ENCODE data around the gene TNNI2. TPM values are rescaled to one million over a fixed set of nuclear protein-coding genes. Genes with fewer than 3 reads are reported as not detected.

TNNI2 gene
- total RNA-seq, 1 donor from 2014 or later, result 0.27 TPM

- Mint-ChIP-seq H3K27me3 (ENCODE audit: low read depth) (no peaks in the 10 kb centered on the region), H3K4me1 (ENCODE audit: low read depth) (peaks cover 18% of the 10 kb centered on the region), H3K36me3 (ENCODE audit: low read depth) (peaks cover 22% of the 10 kb centered on the region), H3K4me3 (ENCODE audit: low read depth) (no peak overlapping the region), H3K27ac (no peak overlapping the region), H3K9me3 (no peaks in the 10 kb centered on the region)
- intact Hi-C loops (cut with micrococcal nuclease), result no loop called here
- DNase-seq (ENCODE audit: low spot score), result no peak
These were observed 27.4 kb downstream of the TNNI2 start for GRCh38 chr11:1866226-1866625.

GRCh38 chr11:1866776-1867175 lies 28.0 kb downstream of the TNNI2 start:
- Mint-ChIP-seq H3K27me3 (ENCODE audit: low read depth) (no peaks in the 10 kb centered on the region), H3K9me3 (no peaks in the 10 kb centered on the region), H3K4me1 (ENCODE audit: low read depth) (peaks cover 19% of the 10 kb centered on the region), H3K4me3 (ENCODE audit: low read depth) (no peak overlapping the region), H3K36me3 (ENCODE audit: low read depth) (peaks cover 22% of the 10 kb centered on the region), H3K27ac (no peak overlapping the region)
- intact Hi-C loops (cut with micrococcal nuclease), result no loop called here
- DNase-seq (ENCODE audit: low spot score), result no peak

- Mint-ChIP-seq H3K27me3 (ENCODE audit: low read depth) (no peaks in the 10 kb centered on the region), H3K4me1 (ENCODE audit: low read depth) (peaks cover 21% of the 10 kb centered on the region), H3K4me3 (ENCODE audit: low read depth) (no peak overlapping the region), H3K36me3 (ENCODE audit: low read depth) (peaks cover 22% of the 10 kb centered on the region), H3K9me3 (no peaks in the 10 kb centered on the region), H3K27ac (no peak overlapping the region)
- no peak for DNase-seq (ENCODE audit: low spot score)
- intact Hi-C loops (cut with micrococcal nuclease), result no loop called here
These were observed 28.6 kb downstream of the TNNI2 start for GRCh38 chr11:1867381-1867780.

- Mint-ChIP-seq H3K4me1 (ENCODE audit: low read depth) (peaks cover 21% of the 10 kb centered on the region), H3K4me3 (ENCODE audit: low read depth) (no peak overlapping the region)
- intact Hi-C loops (cut with micrococcal nuclease), result no loop called here
These were observed 29.4 kb downstream of the TNNI2 start for GRCh38 chr11:1868056-1868635.

GRCh38 chr11:1868636-1869291 lies 30.0 kb downstream of the TNNI2 start:
- H3K27me3 Mint-ChIP-seq (ENCODE audit: low read depth), result no peaks in the 10 kb centered on the region
- intact Hi-C loops (cut with micrococcal nuclease), result no loop called here
- H3K36me3 Mint-ChIP-seq (ENCODE audit: low read depth), result peaks cover 22% of the 10 kb centered on the region
- peaks cover 21% of the 10 kb centered on the region for H3K4me1 Mint-ChIP-seq (ENCODE audit: low read depth)
- no peak for DNase-seq (ENCODE audit: low spot score)
- H3K27ac Mint-ChIP-seq, result no peak overlapping the region
- H3K9me3 Mint-ChIP-seq, result no peaks in the 10 kb centered on the region
- no peak overlapping the region for H3K4me3 Mint-ChIP-seq (ENCODE audit: low read depth)

More at GRCh38 chr11:1868056-1868635, 29.4 kb downstream of the TNNI2 start:
- Mint-ChIP-seq H3K27ac (no peak overlapping the region), H3K36me3 (ENCODE audit: low read depth) (peaks cover 22% of the 10 kb centered on the region), H3K27me3 (ENCODE audit: low read depth) (no peaks in the 10 kb centered on the region), H3K9me3 (no peaks in the 10 kb centered on the region)
- DNase-seq (ENCODE audit: low spot score), result no peak

GRCh38 chr11:1869427-1870325 lies 30.9 kb downstream of the TNNI2 start:
- peaks cover 21% of the 10 kb centered on the region for H3K4me1 Mint-ChIP-seq (ENCODE audit: low read depth)

GRCh38 chr11:1870326-1870696 lies 31.5 kb downstream of the TNNI2 start:
- H3K27ac Mint-ChIP-seq, result peak overlapping the region; percentile 58

More at GRCh38 chr11:1869427-1870325, 30.9 kb downstream of the TNNI2 start:
- intact Hi-C loops (cut with micrococcal nuclease), result loop anchor here (2.0 kb wide), 1 partner anchor 17 kb away; the partner anchor contains the start of gene LSP1
- Mint-ChIP-seq H3K27me3 (ENCODE audit: low read depth) (no peaks in the 10 kb centered on the region), H3K4me3 (ENCODE audit: low read depth) (no peak overlapping the region), H3K9me3 (no peaks in the 10 kb centered on the region), H3K36me3 (ENCODE audit: low read depth) (peaks cover 22% of the 10 kb centered on the region), H3K27ac (no peak overlapping the region)
- DNase-seq (ENCODE audit: low spot score), result no peak

GRCh38 chr11:1870721-1871466 lies 32.1 kb downstream of the TNNI2 start:
- Mint-ChIP-seq H3K27me3 (ENCODE audit: low read depth) (no peaks in the 10 kb centered on the region), H3K4me3 (ENCODE audit: low read depth) (no peak overlapping the region), H3K27ac (peak overlapping the region; percentile 58), H3K4me1 (ENCODE audit: low read depth) (peaks cover 21% of the 10 kb centered on the region), H3K9me3 (no peaks in the 10 kb centered on the region), H3K36me3 (ENCODE audit: low read depth) (peaks cover 18% of the 10 kb centered on the region)
- DNase-seq (ENCODE audit: low spot score), result no peak
- intact Hi-C loops (cut with micrococcal nuclease), result loop anchor here (2.0 kb wide), 1 partner anchor 18 kb away; the partner anchor contains the start of gene LSP1

More at GRCh38 chr11:1870326-1870696, 31.5 kb downstream of the TNNI2 start:
- DNase-seq (ENCODE audit: low spot score), result no peak
- H3K27me3 Mint-ChIP-seq (ENCODE audit: low read depth), result no peaks in the 10 kb centered on the region
- peaks cover 23% of the 10 kb centered on the region for H3K36me3 Mint-ChIP-seq (ENCODE audit: low read depth)
- intact Hi-C loops (cut with micrococcal nuclease), result loop anchor here (2.0 kb wide), 1 partner anchor 18 kb away; the partner anchor contains the start of gene LSP1
- H3K4me1 Mint-ChIP-seq (ENCODE audit: low read depth), result peaks cover 22% of the 10 kb centered on the region
- no peaks in the 10 kb centered on the region for H3K9me3 Mint-ChIP-seq
- no peak overlapping the region for H3K4me3 Mint-ChIP-seq (ENCODE audit: low read depth)

- Mint-ChIP-seq H3K27me3 (ENCODE audit: low read depth) (no peaks in the 10 kb centered on the region), H3K9me3 (no peaks in the 10 kb centered on the region), H3K27ac (no peak overlapping the region), H3K36me3 (ENCODE audit: low read depth) (peaks cover 15% of the 10 kb centered on the region), H3K4me3 (ENCODE audit: low read depth) (no peak overlapping the region), H3K4me1 (ENCODE audit: low read depth) (peaks cover 21% of the 10 kb centered on the region)
- DNase-seq (ENCODE audit: low spot score), result no peak
- intact Hi-C loops (cut with micrococcal nuclease), result loop anchor here (2.0 kb wide), 1 partner anchor 19 kb away; the partner anchor contains the start of gene LSP1
These were observed 32.8 kb downstream of the TNNI2 start for GRCh38 chr11:1871531-1871930.

GRCh38 chr11:1872267-1872985 lies 33.6 kb downstream of the TNNI2 start:
- H3K4me1 Mint-ChIP-seq (ENCODE audit: low read depth), result peaks cover 21% of the 10 kb centered on the region
- H3K9me3 Mint-ChIP-seq, result no peaks in the 10 kb centered on the region
- no peak overlapping the region for H3K4me3 Mint-ChIP-seq (ENCODE audit: low read depth)
- DNase-seq (ENCODE audit: low spot score), result no peak
- H3K36me3 Mint-ChIP-seq (ENCODE audit: low read depth), result peaks cover 15% of the 10 kb centered on the region
- H3K27me3 Mint-ChIP-seq (ENCODE audit: low read depth), result no peaks in the 10 kb centered on the region
- intact Hi-C loops (cut with micrococcal nuclease), result no loop called here
- H3K27ac Mint-ChIP-seq, result no peak overlapping the region

GRCh38 chr11:1873048-1873812 lies 34.4 kb downstream of the TNNI2 start:
- Mint-ChIP-seq H3K4me1 (ENCODE audit: low read depth) (peaks cover 21% of the 10 kb centered on the region), H3K36me3 (ENCODE audit: low read depth) (peaks cover 15% of the 10 kb centered on the region), H3K27me3 (ENCODE audit: low read depth) (no peaks in the 10 kb centered on the region), H3K9me3 (no peaks in the 10 kb centered on the region), H3K4me3 (ENCODE audit: low read depth) (no peak overlapping the region), H3K27ac (no peak overlapping the region)
- DNase-seq (ENCODE audit: low spot score), result no peak
- intact Hi-C loops (cut with micrococcal nuclease), result no loop called here

Data from activated T-helper 2 cell treated with anti-CD3 and anti-CD28 coated beads, Interferon-gamma antibody, Interleukin-2, Interleukin-4, amounts not matched to agents 10 μg/mL and 5 μg/mL and 100 μg/mL, durations not matched to agents 14 hours and 24 hours and 36 hours (primary cell).